Spleen (tissue), 7 donors: Measurements from ENCODE around the gene ITPKB.

ENCODE experiments used
- CTCF ChIP-seq, 11 experiments: fragments of 200-600 bp in 7 of 11; fragments of 450-650 bp in 4 of 11; sonication (generic) in 4 of 11; IDR thresholded peaks in 8 of 11; conservative IDR thresholded peaks in 3 of 11; 1 replicate in 7 of 11; 2 replicates in 4 of 11; pipeline versions ENCODE4 v1.4.0 to v1.8.0; 2016 to 2021; ENCODE audit warnings: antibody characterized with exemption in 11 of 11, inconsistent platforms in 4 of 11, mild to moderate bottlenecking in 1 of 11
- POLR2A ChIP-seq, 3 donors: fragments of 450-650 bp; IDR thresholded peaks; one replicate each; pipeline ENCODE4 v1.5.1; 2017; ENCODE audit warnings: antibody characterized with exemption in 3 of 3, mild to moderate bottlenecking in 1 of 3
- POLR2AphosphoS5 ChIP-seq, 3 donors: sonication (generic); formaldehyde crosslinking; IDR thresholded peaks; one replicate each; pipeline ENCODE4 v1.5.1; 2017; ENCODE audit warnings: antibody characterized with exemption in 3 of 3
- donor health status: DM: no; HTN: no; CAD: no; lungs with moderate emphysema.
- donor health status: DM: no; HTN: no; CAD: no.
- donor health status: DM: no; HTN: no; CAD: no.

GRCh38 chr1:226607268-226607660 lies 131.8 kb downstream of the ITPKB start:
- TF ChIP-seq CTCF (IDR thresholded peaks at IDR 0.05 in 8 of 11, conservative IDR thresholded peaks at IDR 0.05 in 3 of 11) (no peak), POLR2A (IDR thresholded peaks at IDR 0.05) (no peak), POLR2AphosphoS5 (IDR thresholded peaks at IDR 0.05) (no peak)
